ENCODE data around the gene ANK3.

DNA sequence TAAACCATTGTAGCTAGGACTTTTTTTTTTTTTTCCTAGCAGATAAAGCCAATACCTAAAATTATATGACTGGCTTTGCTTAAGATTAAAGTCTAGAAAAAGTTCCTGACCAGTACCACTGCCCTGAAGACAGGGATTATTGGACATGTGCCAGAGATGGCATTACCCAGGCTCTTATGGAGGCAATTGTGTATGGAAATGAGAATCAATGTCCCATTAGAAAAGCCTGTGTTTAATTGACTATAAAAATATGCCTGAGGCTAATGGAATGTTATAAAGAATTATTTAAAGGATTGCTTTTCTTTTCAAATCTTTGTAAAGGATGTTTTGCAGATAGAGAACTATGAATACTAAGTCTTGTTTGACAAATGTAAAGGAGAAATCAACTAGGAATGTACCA, 196.7 kb downstream of the ANK3 start:
- TF ChIP-seq, protein P1, sequence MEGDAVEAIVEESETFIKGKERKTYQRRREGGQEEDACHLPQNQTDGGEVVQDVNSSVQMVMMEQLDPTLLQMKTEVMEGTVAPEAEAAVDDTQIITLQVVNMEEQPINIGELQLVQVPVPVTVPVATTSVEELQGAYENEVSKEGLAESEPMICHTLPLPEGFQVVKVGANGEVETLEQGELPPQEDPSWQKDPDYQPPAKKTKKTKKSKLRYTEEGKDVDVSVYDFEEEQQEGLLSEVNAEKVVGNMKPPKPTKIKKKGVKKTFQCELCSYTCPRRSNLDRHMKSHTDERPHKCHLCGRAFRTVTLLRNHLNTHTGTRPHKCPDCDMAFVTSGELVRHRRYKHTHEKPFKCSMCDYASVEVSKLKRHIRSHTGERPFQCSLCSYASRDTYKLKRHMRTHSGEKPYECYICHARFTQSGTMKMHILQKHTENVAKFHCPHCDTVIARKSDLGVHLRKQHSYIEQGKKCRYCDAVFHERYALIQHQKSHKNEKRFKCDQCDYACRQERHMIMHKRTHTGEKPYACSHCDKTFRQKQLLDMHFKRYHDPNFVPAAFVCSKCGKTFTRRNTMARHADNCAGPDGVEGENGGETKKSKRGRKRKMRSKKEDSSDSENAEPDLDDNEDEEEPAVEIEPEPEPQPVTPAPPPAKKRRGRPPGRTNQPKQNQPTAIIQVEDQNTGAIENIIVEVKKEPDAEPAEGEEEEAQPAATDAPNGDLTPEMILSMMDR (IDR thresholded peaks at IDR 0.05; ENCODE audit: low read length), result no peak
- no peak for TF ChIP-seq EZH2 (optimal IDR thresholded peaks at IDR 0.05; ENCODE audit: low read depth, low read length)
- TF ChIP-seq EZH2phosphoT487 (IDR thresholded peaks at IDR 0.05; ENCODE audit: low read length), result no peak

Measured in MM.1S (cell line).